NT2/D1 (cell line): Measurements from ENCODE around the gene CROCC.

Experiments used
- SUZ12 ChIP-seq: IDR thresholded peaks from 2 replicates; pipeline ENCODE4 v1.6.1; 2011; ENCODE audit not compliant: insufficient read length, insufficient read depth; ENCODE audit errors: extremely low read depth
- YY1 ChIP-seq: IDR thresholded peaks from 2 replicates; pipeline ENCODE4 v1.6.1; 2011; ENCODE audit not compliant: insufficient read length, insufficient read depth
- ZNF274 ChIP-seq: IDR thresholded peaks from 2 replicates; pipeline ENCODE4 v1.6.1; 2011; ENCODE audit warnings: mild to moderate bottlenecking, low read depth, low read length

GRCh38 chr1:16975838-16976237 lies 54.1 kb downstream of the CROCC start:
- TF ChIP-seq SUZ12 = no peak
- no peak for TF ChIP-seq YY1
- TF ChIP-seq ZNF274 = no peak
